OCI-LY3 (cell line): ENCODE measurements around the gene STRBP.

Source experiments
- EZH2phosphoT487 ChIP-seq: fragments of 200-600 bp; shearing (Covaris generic); IDR thresholded peaks from 2 replicates; pipeline ENCODE4 v1.6.1; 2018; ENCODE audit warnings: antibody characterized with exemption, mixed run types, low read depth
- TF ChIP-seq, protein P1 (sequence below): fragments of 200-600, 300-600 bp; sonication (generic); IDR thresholded peaks from 2 replicates; pipeline ENCODE4 v1.5.1; 2014; ENCODE audit warnings: antibody characterized with exemption, low read length, low read depth

DNA sequence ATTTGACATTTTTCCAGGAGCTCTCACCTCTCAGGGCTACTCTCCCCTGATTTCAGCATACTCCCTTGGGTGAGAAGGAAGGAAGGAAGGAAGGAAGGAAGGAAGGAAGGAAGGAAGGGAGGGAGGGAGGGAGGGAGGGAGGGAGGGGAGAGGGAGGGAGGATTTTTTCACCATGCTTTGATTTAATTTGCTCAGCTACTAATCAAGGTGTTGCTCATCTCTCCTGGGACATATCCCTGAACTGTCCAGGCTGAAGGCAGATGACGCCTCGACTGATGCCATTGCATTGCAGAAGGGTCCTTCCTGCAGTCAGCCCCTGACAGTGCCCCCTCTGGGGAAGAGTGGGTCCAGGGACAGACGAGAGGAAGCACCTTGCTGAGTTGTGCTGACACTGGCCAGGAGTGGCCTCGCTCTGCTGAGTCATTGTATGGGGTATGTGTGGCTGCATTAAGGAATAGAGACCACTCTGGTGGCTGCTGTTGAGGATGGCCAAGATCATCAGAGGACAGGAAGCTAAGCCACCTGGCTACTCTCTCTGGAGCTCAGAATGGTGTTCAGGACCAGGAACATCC is 44.0 kb upstream of the STRBP start:
- TF ChIP-seq EZH2phosphoT487, result no peak
- TF ChIP-seq, protein P1, sequence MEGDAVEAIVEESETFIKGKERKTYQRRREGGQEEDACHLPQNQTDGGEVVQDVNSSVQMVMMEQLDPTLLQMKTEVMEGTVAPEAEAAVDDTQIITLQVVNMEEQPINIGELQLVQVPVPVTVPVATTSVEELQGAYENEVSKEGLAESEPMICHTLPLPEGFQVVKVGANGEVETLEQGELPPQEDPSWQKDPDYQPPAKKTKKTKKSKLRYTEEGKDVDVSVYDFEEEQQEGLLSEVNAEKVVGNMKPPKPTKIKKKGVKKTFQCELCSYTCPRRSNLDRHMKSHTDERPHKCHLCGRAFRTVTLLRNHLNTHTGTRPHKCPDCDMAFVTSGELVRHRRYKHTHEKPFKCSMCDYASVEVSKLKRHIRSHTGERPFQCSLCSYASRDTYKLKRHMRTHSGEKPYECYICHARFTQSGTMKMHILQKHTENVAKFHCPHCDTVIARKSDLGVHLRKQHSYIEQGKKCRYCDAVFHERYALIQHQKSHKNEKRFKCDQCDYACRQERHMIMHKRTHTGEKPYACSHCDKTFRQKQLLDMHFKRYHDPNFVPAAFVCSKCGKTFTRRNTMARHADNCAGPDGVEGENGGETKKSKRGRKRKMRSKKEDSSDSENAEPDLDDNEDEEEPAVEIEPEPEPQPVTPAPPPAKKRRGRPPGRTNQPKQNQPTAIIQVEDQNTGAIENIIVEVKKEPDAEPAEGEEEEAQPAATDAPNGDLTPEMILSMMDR, result no peak
